ENCODE data around the gene GRIN3B.

DNA sequence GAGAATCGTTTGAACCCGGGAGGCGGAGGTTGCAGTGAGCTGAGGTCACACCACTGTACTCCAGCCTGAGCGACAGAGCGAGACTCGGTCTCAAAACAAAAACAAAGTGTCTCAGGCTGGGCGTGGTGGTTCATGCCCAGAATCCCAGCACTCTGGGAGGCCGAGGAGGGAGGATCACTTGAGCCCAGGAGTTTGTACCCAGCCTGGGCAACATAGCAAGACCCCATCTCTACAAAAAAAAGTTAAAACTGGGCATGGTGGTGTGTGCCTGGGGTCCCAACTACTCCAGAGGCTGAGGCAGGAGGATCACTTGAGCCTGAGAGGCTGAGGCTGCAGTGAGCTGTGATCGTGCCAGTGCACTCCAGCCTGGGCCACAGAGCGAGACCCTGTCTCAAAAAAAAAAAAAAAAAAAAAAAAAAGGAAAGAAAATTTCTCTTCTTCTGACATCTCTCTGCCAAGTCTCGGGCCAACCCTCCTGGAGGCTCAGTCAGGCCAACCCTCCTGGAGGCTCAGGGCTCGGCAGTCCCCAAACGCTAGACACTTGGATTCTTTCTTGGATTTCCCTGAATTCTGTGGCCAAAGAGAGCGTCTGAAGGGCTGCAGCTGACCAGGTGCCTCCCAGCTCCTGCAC is 48.1 kb upstream of the GRIN3B start:
- no peak for TF ChIP-seq EZH2phosphoT487 (IDR thresholded peaks at IDR 0.05; ENCODE audit: low read depth)
- TF ChIP-seq, protein P1, sequence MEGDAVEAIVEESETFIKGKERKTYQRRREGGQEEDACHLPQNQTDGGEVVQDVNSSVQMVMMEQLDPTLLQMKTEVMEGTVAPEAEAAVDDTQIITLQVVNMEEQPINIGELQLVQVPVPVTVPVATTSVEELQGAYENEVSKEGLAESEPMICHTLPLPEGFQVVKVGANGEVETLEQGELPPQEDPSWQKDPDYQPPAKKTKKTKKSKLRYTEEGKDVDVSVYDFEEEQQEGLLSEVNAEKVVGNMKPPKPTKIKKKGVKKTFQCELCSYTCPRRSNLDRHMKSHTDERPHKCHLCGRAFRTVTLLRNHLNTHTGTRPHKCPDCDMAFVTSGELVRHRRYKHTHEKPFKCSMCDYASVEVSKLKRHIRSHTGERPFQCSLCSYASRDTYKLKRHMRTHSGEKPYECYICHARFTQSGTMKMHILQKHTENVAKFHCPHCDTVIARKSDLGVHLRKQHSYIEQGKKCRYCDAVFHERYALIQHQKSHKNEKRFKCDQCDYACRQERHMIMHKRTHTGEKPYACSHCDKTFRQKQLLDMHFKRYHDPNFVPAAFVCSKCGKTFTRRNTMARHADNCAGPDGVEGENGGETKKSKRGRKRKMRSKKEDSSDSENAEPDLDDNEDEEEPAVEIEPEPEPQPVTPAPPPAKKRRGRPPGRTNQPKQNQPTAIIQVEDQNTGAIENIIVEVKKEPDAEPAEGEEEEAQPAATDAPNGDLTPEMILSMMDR (IDR thresholded peaks at IDR 0.05; ENCODE audit: low read depth, low read length), result no peak

Data from OCI-LY3 (cell line).